ENCODE measurements around the gene INPP5A.

DNA sequence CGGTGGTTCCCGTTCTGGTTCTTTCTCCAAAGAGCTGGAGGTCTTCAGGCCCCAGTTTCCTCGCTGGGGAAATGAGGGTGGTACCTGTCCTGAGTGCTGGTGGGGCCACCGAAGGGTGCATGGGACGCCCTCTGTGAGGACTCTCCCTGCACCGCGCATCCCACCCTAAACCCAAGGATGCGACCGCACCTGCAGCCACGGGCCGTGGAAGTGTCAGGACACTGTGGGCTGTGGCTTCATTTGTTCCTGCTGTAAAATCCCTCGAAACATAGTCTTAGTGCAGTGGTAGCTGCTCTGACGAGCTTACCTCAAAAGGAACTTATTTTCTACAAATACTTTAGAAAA is 164.2 kb downstream of the INPP5A start:
- no peak for TF ChIP-seq EZH2 (IDR thresholded peaks at IDR 0.05)
- TF ChIP-seq, protein P1, sequence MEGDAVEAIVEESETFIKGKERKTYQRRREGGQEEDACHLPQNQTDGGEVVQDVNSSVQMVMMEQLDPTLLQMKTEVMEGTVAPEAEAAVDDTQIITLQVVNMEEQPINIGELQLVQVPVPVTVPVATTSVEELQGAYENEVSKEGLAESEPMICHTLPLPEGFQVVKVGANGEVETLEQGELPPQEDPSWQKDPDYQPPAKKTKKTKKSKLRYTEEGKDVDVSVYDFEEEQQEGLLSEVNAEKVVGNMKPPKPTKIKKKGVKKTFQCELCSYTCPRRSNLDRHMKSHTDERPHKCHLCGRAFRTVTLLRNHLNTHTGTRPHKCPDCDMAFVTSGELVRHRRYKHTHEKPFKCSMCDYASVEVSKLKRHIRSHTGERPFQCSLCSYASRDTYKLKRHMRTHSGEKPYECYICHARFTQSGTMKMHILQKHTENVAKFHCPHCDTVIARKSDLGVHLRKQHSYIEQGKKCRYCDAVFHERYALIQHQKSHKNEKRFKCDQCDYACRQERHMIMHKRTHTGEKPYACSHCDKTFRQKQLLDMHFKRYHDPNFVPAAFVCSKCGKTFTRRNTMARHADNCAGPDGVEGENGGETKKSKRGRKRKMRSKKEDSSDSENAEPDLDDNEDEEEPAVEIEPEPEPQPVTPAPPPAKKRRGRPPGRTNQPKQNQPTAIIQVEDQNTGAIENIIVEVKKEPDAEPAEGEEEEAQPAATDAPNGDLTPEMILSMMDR (IDR thresholded peaks at IDR 0.05): no peak
